Amniotic stem cell (primary cell): Measurements from ENCODE around the gene C12orf43.

Experiments used
- DNase-seq: peaks from one replicate; lab custom pipeline; 2025; lab: John Stamatoyannopoulos, UW

C12orf43 gene

GRCh38 chr12:121030576-121031212 lies 14.4 kb upstream of the C12orf43 start:
- DNase-seq = no peak

- no peak for DNase-seq
These were observed 10.2 kb upstream of the C12orf43 start for GRCh38 chr12:121026274-121027045.

- no peak for DNase-seq
These were observed 9.3 kb upstream of the C12orf43 start for GRCh38 chr12:121025442-121026226.

- no peak for DNase-seq
These were observed 7.5 kb upstream of the C12orf43 start for GRCh38 chr12:121023799-121024198.

- DNase-seq = no peak
These were observed 6.4 kb upstream of the C12orf43 start for GRCh38 chr12:121022713-121023112.

GRCh38 chr12:121021754-121022153 lies 5.5 kb upstream of the C12orf43 start:
- DNase-seq = no peak

- DNase-seq = no peak
These were observed 2.8 kb upstream of the C12orf43 start for GRCh38 chr12:121018860-121019617.

- DNase-seq = no peak
These were observed 1.7 kb upstream of the C12orf43 start for GRCh38 chr12:121017966-121018491.

GRCh38 chr12:121013715-121014114 lies 2.6 kb downstream of the C12orf43 start:
- DNase-seq = no peak

GRCh38 chr12:121011820-121012219 lies 4.5 kb downstream of the C12orf43 start:
- no peak for DNase-seq

GRCh38 chr12:121010860-121011259 lies 5.4 kb downstream of the C12orf43 start:
- no peak for DNase-seq

GRCh38 chr12:121009741-121010140 lies 6.5 kb downstream of the C12orf43 start:
- no peak for DNase-seq

GRCh38 chr12:121008347-121009098 lies 7.8 kb downstream of the C12orf43 start:
- DNase-seq = no peak

GRCh38 chr12:121005346-121005815 lies 10.9 kb downstream of the C12orf43 start:
- no peak for DNase-seq

- DNase-seq = no peak
These were observed 12.0 kb downstream of the C12orf43 start for GRCh38 chr12:121004253-121004815.

GRCh38 chr12:121003650-121004049 lies 12.6 kb downstream of the C12orf43 start:
- DNase-seq = no peak

GRCh38 chr12:121001841-121002483 lies 14.3 kb downstream of the C12orf43 start:
- no peak for DNase-seq

- no peak for DNase-seq
These were observed 15.2 kb downstream of the C12orf43 start for GRCh38 chr12:121001060-121001459.

GRCh38 chr12:121000530-121000929 lies 15.8 kb downstream of the C12orf43 start:
- no peak for DNase-seq
